Peyer's patch (tissue), 4 donors: ENCODE data around the gene YTHDC2.

Source experiments
- POLR2A ChIP-seq, 2 donors: fragments of 450-650 bp; IDR thresholded peaks; one replicate each; pipeline ENCODE4 v1.5.1; 2017; ENCODE audit warnings: antibody characterized with exemption in 2 of 2, mild to moderate bottlenecking in 2 of 2, moderate library complexity in 2 of 2
- TF ChIP-seq, protein P1 (sequence below), 6 experiments: fragments of 450-650 bp in 4 of 6; fragments of 200-600 bp in 2 of 6; sonication (generic) in 1 of 6; IDR thresholded peaks; one replicate each; pipeline ENCODE4 v1.5.1; 2017 to 2019; ENCODE audit warnings: antibody characterized with exemption in 6 of 6, mild to moderate bottlenecking in 3 of 6, moderate library complexity in 1 of 6

DNA sequence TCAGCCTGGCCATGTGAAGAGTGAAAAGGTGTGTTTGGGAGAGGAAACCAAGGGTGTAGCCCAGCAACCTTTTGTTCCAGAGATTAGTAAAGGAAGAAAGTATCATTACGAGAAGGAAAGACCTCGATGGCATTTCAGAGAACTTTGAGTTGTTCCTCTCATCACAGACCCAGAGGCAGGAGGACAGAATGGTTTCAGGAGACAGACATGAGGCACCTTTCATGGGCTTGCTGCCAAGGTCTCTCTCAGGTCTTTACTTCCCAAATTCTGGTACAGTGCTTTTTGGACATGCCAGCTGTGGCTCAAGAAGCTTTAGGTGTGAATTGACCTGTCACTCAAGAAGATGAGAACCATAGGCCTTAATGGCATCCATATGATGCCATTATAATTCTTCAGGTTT, 22.5 kb upstream of the YTHDC2 start:
- TF ChIP-seq, protein P1, sequence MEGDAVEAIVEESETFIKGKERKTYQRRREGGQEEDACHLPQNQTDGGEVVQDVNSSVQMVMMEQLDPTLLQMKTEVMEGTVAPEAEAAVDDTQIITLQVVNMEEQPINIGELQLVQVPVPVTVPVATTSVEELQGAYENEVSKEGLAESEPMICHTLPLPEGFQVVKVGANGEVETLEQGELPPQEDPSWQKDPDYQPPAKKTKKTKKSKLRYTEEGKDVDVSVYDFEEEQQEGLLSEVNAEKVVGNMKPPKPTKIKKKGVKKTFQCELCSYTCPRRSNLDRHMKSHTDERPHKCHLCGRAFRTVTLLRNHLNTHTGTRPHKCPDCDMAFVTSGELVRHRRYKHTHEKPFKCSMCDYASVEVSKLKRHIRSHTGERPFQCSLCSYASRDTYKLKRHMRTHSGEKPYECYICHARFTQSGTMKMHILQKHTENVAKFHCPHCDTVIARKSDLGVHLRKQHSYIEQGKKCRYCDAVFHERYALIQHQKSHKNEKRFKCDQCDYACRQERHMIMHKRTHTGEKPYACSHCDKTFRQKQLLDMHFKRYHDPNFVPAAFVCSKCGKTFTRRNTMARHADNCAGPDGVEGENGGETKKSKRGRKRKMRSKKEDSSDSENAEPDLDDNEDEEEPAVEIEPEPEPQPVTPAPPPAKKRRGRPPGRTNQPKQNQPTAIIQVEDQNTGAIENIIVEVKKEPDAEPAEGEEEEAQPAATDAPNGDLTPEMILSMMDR (IDR thresholded peaks at IDR 0.05) = no peak
- TF ChIP-seq POLR2A (IDR thresholded peaks at IDR 0.05) = no peak
